HUDEP-2 (cell line): Measurements from ENCODE around the gene VIT.
A peak's percentile ranks its signal among the peaks of the same experiment; 100 is the strongest.

Experiments
- DNase-seq, 76 experiments: peaks; one replicate each; lab custom pipeline; 2025; ENCODE audit not compliant: unreplicated experiment in 76 of 76; lab: John Stamatoyannopoulos, UW

VIT gene

DNA sequence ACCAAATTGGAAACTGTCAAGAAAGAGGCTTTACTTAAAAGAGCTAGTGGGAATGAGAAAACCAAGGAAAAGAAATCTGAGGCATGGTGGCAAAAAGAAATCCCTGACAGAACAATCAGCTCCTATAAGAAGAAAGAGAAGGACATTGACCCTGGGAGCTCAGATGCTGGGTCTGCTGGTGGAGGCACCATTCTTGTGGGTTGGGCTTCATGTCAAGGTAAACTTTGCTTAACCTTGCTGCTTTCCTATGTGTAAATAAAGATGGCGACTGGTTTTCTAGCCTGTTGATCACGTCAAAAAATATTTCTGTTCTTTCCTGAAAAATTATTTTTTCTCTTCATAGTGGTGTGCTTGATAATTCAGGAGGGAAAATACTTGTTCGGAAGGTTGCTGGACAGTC, 58.1 kb downstream of the VIT start:
- no peak for DNase-seq

DNA sequence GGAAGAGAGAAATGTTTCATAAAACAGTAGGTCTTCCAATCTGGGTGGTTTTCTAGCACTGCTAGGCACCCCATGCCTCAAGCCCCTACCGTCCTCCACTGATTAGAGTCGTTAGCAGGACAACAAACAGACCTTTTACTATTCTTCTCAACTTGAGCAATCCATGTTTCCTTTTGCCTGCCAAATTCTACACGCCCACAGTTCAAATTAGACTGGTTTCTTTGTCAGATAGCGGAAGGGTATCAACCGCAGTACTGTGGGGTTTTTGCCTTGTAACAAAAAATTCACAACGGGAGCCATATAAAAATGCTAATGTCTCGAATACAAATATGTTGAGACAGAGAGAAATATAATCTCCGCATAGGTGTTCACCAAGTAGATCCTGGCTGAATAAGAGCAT, 59.9 kb downstream of the VIT start:
- DNase-seq = no peak

DNA sequence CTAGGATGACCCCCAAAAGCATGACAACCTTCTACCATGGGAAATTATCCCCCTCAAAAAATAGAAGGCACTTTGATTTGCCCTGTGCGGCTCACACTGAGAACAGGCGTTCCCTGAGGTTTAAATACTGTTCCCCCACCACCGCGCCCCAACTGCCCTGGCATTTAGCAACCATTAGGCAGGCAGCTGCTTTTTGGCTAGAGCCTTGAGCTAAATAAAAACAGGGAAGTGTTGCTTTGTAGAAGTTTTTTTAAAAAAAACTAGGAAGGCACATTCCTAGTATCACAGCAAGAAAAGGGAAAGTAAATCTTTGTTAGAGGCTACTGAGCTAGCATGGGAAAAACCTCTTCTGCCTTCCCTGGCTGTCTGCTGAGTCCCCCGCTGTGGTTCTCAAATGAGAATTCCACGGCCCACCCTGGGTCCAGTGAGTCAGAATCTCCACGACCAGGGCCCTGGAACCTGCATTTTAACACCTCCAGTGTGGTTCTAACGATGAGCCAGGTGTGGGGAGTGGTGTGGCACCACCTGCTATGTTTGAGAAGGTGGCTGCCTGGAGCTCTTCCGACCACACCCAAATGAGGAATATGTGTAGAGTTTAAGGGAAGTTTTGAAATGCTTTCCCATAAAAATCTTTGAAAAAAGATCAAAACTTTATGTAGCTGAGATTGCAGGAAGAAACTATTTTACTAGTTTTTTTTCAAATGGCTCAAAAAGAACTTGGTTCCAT, 66.4 kb downstream of the VIT start:
- DNase-seq = no peak

DNA sequence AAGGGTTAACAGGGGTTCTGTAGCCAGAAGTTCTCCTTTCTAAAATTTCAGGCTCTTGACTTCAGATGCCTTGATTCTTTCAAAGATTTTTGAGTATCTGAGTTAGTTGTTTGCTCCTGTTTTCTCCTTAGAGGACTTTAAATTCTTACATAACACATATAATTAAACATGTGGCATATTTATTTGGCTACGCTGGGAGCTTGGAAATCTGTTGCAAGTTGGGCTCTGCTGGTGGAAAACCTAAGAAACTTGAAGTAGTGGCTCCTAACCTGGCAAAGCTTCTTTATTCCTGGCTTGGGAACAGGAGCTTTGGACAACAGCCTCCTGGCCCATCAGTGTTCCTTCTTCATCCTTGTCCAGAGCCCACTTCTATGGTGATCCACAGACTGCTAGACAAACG, 72.6 kb downstream of the VIT start:
- DNase-seq = no peak

DNA sequence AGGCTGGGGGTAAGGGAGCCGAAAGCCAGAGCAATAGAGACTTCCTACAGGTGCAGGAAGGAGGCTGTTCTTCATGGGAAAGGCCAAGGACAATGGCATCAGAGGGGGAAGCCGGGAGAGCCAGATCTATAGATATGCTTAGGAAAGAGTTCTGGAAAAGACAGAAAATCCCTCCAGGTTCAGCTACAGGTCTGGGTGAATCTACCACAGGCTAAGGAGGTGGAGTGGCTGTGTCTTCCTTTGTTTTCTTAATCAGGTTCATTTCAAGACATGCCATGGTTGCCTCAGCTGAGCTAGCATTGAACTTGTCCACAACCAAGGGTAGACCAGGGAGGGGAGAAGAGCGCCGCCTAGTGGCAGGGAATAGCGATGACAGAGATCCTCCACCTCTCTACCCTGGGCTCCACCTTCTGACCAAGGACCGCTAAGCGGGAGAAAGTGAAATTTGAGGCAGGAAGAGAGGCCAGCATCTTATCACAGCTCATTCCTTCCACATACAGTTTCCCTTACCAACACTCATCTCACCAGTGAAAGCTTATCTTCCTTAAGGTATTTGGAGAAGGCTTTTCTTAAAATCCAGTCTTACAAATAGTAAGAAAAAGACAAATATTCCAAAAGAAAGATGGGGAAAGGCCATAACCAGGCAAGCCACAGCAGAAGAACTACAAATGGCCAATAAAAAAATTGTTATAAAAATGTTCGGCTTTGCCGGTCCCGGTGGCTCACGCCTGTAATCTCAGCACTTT, 74.2 kb downstream of the VIT start:
- peak in 44 of 76 experiments; percentile 2 to 51 (median 17) for DNase-seq

DNA sequence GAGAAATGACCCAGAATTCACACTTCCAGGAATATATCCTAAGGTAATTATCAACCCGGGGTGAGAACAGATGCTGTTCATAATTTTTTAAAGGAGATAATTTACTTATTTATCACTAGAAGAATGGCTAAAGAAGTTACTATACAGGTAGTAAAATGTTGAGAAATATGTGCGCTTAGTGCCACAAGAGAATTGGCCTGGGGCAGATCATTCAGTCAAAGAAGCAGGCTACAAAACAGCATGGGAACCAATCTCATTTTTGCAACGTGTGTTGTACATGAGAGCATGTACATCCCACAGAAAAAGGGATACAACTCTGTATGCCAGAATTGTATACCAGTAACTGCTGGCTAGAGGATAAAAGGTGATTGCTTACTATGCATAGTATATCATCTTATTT, 75.2 kb downstream of the VIT start:
- DNase-seq = no peak

DNA sequence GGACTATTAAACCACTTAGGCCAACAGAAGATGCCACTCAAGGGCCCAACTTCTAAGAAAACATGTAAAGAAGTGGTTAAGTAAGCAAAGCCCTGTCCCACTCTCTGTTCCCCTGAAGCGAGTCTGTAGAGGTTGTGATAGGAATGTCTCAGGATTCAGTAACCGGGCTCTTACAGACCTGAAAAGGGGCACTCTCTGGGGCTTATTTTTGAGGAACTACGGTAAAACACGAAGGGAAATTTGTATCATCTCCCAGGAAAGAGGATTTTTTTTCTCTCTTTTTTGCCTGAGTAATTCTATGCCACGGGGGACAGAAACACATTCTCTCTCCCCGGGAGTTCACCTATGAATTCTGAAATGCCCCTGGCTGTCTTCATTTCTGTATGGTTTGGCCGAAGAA, 77.4 kb downstream of the VIT start:
- no peak for DNase-seq

DNA sequence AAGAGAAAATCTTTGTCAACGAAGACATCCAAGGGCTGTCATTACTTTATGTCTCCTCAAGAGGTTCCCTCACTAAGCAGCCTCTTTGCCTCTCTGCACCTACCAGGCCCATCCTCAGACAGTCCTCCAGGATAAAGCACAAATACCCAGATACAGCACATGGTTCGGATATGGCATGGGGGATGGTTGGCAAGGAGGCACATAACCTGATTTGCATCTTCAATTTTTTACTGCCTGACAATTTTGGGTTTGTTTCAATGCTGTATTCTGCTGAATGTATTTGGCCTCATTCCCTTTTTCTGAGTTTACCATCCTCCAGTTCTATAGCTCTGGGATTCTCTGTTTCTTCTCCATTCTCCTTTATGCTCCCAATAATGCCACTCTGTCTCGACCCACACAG, 78.8 kb downstream of the VIT start:
- no peak for DNase-seq

DNA sequence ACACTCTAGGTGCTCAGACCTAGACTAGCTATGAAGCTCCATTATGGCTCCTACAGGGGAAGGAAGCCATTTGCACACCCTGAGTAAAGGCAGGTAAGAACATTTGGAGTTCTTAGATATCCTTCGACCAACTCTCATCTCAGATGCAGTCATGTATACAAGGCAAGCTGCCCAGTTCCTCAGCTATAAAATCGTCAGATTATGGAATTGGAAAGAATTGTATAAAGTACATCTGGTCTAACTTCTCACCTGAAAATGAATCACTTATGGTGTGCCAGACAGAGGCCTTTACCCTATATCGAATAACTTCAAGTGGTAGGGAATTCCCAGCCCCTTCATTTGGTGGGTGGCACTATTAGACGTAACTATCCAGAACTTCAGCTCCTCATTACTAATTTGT, 79.3 kb downstream of the VIT start:
- DNase-seq = no peak

DNA sequence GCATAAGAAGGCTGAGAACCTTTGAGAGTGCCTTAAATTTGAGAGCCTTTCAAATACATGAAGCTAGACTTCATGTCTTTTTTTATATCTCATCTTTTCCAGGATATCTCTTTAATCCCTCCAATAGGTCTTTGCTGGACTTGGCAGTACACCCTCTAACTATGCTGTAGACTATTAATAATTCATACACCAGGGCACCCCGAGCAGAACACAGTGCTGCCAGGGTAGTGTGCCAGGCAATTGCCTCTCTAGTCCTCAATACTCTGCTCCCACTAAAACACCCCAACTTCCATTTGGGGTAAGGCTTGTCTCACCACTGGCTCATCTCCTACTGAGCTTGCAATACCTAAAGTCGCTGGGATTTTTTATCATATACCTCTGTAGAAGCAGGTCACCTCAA, 80.8 kb downstream of the VIT start:
- no peak for DNase-seq

DNA sequence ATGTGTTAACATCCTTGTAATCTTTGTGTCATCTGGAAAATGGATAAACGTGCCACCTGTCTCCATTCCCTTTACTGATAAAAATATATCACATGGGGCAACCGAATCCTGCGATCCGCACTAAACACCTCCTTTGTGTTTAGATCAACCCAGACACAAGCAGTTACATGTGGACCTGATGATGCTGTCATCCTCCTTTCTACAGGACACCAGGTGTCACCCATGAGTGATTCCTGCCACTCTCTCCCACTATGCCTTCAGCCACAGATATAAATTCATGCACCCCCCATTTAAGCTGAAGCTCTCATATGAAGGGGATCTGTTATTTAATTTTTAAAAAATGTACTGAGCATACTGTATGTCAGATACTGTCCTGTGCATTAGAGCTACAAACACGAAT, 81.3 kb downstream of the VIT start:
- no peak for DNase-seq

DNA sequence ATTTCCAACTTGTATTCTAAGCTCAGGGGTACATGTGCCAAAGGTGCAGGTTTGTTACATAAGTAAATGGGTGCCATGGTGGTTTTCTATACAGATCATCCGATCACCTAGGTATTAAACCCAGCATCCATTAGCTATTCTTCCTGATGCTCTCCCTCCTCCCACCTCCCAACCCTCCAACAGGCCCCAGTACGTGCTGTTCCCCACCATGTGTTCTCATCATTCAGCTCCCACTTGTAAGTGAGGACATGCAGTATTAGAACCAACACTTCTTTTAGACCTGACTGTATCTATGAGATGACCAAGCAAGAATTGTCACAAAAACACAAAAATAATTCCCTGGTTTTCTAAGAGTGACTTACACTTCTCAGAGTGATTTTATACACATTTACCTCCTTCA, 83.0 kb downstream of the VIT start:
- DNase-seq = no peak

DNA sequence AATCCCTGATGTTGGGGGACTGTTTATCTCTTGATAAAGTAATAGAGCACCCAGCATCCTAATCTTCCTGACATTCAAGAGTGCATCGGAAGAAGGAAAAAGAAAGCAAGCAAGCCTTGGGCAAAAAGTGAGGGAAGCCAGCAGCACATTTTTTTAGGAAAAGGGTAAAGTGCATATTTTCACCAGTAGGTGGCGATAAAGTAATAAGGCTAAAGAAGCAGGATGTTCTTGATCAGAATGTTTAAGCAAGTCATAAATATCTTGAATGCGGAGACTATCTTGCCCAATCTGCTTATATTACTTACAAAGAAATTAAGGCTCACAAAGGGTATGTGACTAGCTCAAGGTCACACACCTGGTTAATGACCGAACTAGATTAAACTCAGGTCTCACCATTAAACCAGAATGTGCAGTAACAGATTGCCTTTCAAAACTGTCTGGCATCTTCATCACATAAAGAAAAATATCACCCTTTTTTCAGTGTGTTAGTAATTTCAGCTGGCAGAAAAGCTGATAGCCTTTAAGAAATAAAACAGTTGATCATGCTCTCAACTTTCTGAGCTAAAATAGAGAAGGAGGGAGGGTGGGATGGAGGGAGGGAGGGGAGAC, 83.8 kb downstream of the VIT start:
- DNase-seq = peak in 22 of 76 experiments; percentile 3 to 57 (median 20)

DNA sequence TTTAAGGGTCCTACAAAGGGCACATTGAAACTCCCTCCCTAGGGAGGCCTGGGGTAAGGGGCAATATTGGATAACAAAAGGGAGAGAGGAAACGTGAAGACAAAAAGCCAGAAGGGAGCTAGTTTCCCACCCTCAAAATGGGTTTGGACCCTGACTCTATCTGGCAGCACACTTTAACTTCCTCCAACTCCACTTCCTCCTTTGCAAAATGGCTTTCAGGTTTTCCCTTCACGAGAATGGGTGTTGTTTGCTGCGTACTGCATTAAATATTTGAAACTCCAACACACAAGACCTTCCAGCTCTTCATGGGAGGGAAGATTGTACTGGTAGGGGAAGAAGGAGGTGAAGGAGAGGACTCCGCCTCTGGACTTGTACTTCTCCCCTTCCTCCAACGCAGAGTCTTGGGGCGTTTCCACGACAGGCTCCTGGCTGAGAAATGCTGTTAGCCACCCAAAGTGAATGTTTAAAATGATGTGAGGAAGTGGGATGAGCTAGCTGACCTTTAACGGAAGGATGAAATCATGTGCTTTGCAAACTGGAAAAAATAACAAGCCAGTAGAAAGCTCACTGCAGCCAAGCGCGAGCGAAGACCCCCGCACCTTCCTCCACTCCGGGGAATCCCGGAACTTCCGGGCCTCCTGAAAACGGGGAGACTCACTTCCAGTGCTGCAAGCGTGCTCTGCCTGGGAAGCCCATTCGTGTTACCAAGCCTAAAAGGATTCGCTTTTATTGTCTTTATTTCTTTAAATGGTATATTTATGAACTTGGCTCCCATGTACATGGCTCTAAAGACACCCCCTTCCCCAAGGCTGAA, 85.6 kb downstream of the VIT start:
- no peak for DNase-seq

DNA sequence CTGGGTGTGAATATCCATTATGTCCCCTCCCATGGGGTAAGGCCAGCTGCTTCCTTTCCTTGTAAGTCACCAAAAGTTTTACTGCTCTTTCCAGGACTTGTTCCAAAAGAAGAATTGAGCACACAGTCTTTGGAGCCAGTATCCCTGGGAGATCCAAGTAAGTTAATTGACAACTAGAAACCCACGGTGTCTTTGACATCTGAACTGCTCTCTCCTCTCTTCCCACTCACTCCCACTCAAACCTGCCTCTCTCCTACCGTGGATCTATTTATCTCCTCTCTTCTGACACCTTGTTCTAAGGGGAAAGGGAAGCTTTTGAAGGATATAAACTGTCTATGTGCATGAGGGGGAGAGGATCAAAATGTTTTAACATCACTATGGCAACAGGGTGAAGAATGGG, 86.7 kb downstream of the VIT start:
- DNase-seq = no peak

DNA sequence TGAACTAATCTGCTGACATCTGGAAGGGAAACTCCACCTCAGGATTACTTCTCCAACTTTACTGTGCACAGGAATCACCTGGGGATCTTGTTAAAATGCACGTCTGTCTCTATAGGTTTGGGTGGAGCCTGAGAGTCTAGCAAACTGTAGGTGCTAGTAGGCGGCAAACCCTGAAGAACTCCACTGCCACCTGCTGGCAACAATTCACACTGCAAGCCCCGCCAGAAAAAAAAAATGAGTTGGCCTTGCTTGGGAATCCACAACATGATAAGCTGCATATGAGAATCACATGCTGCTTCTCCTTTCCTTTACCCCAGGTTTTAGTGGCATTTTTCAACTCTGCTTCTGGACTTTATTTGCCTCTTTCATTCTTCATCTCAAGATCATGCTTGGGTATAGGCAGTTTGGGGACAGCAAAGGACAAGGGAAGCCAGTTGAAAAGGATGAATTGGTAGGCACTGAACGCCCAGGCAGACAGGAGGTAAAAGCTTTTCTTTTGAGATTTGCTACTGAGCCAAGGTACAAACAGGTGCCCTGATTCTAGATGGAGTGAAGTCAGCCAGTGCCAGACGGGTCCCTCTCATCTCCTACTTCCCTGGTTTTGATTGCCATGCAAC, 88.8 kb downstream of the VIT start:
- DNase-seq = peak in 56 of 76 experiments; percentile 2 to 72 (median 36)

DNA sequence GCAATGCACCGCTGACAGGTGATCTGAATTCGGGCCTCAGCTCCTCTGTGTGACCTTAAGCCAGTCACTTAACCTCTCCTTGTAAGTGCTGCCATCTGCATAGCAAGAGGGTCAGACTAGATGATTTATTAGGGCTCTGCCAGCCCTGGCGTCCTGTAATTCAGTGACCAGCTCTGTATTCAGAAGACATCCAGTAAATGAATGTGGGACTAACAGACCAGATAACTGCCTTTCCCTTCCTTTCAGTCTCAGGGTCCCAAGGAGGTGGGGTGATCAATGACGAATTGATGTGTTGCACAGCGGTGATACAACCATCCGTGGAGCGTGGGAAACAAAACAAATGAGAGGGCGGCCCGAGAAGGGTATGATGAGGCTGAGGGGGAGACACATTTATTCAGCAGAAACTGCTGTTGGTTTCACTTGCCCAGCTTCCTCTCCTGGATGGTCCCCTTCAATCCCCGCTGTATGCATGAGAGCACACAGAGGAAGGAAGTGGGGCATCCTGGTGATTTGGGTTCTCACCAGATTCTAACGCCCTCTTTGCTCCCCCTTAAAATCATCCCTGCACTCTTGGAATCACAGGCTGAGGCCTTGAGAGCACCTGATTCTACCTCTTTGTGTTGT, 92.8 kb downstream of the VIT start:
- no peak for DNase-seq

DNA sequence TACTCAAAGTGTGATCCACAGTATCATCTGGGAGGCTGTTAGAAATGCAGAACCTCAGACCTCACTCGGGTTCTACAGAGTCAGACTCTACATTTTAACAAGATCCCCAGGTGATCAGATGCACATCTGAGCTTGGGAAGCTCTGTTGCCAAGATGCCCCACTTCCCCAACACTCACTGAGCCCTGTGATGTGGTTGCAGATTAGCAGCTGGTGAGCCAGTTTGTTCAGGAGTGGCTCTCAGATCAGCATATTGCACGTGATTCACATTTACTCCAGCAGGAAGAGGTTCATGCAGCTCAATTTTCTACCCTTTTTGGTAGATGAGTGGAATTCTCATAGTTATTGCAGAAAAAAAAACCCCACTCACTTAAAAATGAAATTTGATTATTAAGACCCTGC, 96.4 kb downstream of the VIT start:
- DNase-seq = no peak

DNA sequence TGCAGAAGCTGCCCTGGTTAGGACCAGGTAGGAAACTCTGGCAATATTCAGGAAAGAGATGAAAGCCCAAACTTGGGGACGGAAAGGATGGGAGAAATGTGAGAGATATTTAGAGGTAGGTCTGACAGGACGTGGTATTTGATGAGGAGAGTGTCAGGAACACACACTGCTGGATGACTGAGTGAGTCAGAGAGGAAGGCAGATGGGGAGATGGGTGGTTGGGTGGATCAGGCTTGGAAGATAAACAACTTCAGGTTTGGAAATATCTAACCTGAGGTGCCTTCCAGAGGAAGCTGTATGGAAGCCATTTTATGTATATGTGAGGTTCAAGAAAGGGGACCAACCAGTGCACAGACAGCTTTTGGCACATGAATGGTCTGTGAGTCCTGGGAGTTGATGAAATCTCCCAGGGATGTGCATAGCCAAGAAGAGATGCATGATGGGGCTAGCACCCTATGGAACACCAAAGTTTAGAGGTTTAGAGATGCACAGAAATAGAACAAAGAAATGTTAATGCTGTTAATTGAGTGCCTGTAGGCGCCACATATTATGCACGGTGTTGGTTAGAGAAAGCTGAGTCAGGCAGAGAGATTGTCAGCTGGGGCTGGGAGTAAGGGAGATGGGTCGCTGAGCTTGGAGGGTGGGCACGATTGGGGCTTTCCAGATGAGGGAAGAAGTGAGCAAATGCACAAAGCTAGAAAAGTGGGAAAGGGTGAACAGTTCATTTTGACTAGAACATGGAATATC, 101.0 kb downstream of the VIT start:
- no peak for DNase-seq

DNA sequence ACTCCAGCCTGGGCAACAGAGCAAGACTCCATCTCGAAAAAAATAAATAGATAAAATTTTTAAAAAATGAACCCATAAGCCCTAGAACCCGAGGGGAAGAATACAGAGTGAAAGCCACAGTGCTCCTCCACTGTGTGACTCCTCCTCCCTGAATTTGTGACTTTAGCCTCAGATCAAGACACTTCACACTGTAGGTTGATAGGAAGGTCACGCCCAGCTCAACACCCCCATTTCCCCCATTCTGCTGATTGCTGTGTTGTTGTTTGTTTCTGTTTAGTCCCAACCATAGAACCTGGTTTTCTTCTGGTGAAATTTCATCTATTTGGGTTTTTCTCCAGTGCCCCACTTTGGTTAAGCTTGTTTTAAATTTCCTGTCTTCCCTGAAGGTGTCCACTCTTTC, 102.2 kb downstream of the VIT start:
- no peak for DNase-seq
